ENCODE measurements around the gene PURA. TPM values are rescaled to one million over a fixed set of nuclear protein-coding genes. Genes with fewer than 3 reads are reported as not detected.

Gene PURA
- total and polyA plus RNA-seq, 4 donors, result 2.8 to 14.7 (median 5.6) TPM

DNA sequence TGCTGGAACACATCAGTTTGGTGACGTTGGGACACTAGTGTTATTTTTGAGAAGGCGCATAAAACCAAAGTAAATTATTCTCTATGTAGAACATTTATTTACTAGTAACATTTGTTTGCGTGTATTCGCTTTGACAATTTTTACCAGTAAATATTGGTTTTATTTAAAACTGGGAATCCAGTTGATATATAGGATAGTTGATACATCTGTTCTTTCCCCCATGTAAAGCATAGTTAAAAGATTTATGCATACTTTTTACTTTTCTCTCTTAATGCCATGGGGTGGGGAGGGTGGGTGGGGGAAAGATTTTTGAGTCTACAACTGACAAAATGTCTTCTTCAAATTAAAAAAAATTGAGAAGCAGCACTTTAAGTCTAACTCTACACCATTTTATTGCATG lies 11.7 kb downstream of the PURA start, which contains the start of gene IGIP:
Gene IGIP (plus strand): TSS at position 301 of the 400 bp plus-strand sequence. CDS start 2,540 bp downstream, outside the sequence.
- Histone ChIP-seq H3K27ac (ENCODE audit: low read depth in 1 of 2, low read length in 2 of 2) (no peak within 1 kb of the TSS), H3K9ac (ENCODE audit: low read depth in 1 of 2, low read length in 2 of 2) (no peak within 1 kb of the TSS), H3K27me3 (ENCODE audit: control insufficient read depth in 4 of 4, insufficient read depth in 4 of 4, low read length in 3 of 4) (no peaks in the 10 kb centered on the region), H3K4me1 (ENCODE audit: control insufficient read depth in 4 of 4, insufficient read depth in 4 of 4, low read length in 3 of 4) (peaks cover 4 to 21% (median 7%) of the 10 kb centered on the region in 4 donors), H3K9me3 (ENCODE audit: control insufficient read depth in 4 of 4, low read length in 3 of 4) (no peaks in the 10 kb centered on the region), H3K4me3 (ENCODE audit: low read depth in 1 of 3, low read length in 3 of 3) (no peak within 1 kb of the TSS), H3K36me3 (ENCODE audit: control insufficient read depth in 4 of 4, insufficient read depth in 3 of 4, low read depth in 1 of 4, low read length in 3 of 4) (no peaks in the 10 kb centered on the region)
- no peak for DNase-seq (ENCODE audit: low spot score)
- TF ChIP-seq, protein P1, sequence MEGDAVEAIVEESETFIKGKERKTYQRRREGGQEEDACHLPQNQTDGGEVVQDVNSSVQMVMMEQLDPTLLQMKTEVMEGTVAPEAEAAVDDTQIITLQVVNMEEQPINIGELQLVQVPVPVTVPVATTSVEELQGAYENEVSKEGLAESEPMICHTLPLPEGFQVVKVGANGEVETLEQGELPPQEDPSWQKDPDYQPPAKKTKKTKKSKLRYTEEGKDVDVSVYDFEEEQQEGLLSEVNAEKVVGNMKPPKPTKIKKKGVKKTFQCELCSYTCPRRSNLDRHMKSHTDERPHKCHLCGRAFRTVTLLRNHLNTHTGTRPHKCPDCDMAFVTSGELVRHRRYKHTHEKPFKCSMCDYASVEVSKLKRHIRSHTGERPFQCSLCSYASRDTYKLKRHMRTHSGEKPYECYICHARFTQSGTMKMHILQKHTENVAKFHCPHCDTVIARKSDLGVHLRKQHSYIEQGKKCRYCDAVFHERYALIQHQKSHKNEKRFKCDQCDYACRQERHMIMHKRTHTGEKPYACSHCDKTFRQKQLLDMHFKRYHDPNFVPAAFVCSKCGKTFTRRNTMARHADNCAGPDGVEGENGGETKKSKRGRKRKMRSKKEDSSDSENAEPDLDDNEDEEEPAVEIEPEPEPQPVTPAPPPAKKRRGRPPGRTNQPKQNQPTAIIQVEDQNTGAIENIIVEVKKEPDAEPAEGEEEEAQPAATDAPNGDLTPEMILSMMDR (IDR thresholded peaks at IDR 0.05; ENCODE audit: low read depth, low read length, missing input control), result no peak
- TF ChIP-seq, protein P2, sequence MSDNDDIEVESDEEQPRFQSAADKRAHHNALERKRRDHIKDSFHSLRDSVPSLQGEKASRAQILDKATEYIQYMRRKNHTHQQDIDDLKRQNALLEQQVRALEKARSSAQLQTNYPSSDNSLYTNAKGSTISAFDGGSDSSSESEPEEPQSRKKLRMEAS (IDR thresholded peaks at IDR 0.05), result no peak
- TF ChIP-seq SP1 (IDR thresholded peaks at IDR 0.05) (no peak), HNF4A (conservative IDR thresholded peaks at IDR 0.05) (no peak), NR2F2 (IDR thresholded peaks at IDR 0.05) (no peak), ATF3 (IDR thresholded peaks at IDR 0.05) (no peak), FOXA1 (IDR thresholded peaks at IDR 0.05) (no peak), GABPA (IDR thresholded peaks at IDR 0.05 in 1 of 2, conservative IDR thresholded peaks at IDR 0.05 in 1 of 2) (no peak), YY1 (IDR thresholded peaks at IDR 0.05) (no peak), JUND (IDR thresholded peaks at IDR 0.05) (no peak), FOXA2 (IDR thresholded peaks at IDR 0.05) (no peak), REST (IDR thresholded peaks at IDR 0.05) (no peak)
- WGBS, result 96% methylated on average over 4 of the region's 4 CpGs

DNA sequence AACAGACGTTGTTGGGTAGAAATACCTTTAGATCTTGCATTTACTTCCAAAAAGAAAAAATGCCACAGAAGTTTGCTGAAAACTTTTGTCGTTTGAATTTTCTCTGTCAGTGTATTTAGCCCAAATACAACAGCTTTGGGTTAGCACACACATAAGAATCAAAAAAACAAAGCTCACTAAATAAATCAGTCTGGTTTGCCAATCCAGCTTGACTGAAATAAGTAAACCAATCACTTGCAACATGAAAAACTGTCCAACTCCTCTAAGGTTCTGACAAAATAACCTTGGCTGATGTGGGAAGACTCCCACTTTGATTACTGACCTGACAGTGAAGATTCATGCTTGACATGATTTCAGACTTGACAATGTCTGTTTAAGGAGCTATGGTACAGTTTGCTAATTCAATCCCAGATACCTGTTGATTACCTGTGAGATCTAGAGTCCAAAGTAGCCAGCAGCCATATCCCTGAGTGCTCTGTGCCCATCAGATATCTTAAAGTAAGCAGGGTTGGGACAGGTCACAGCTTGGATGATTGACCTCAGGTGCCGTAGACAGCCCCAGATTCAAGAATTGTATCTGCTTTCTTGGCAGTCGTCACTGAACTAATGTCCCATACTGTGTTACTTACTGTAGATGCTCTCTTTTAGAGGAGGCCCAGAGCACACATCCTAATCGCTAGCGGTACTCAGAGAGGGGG lies 12.6 kb downstream of the PURA start:
- Histone ChIP-seq H3K4me3 (ENCODE audit: low read depth in 1 of 3, low read length in 3 of 3) (no peak overlapping the region), H3K9ac (ENCODE audit: low read depth in 1 of 2, low read length in 2 of 2) (no peak overlapping the region), H3K27me3 (ENCODE audit: control insufficient read depth in 4 of 4, insufficient read depth in 4 of 4, low read length in 3 of 4) (no peaks in the 10 kb centered on the region), H3K27ac (ENCODE audit: low read depth in 1 of 2, low read length in 2 of 2) (no peak overlapping the region), H3K9me3 (ENCODE audit: control insufficient read depth in 4 of 4, low read length in 3 of 4) (no peaks in the 10 kb centered on the region), H3K4me1 (ENCODE audit: control insufficient read depth in 4 of 4, insufficient read depth in 4 of 4, low read length in 3 of 4) (peaks cover 4 to 23% (median 7%) of the 10 kb centered on the region in 4 donors), H3K36me3 (ENCODE audit: control insufficient read depth in 4 of 4, insufficient read depth in 3 of 4, low read depth in 1 of 4, low read length in 3 of 4) (no peaks in the 10 kb centered on the region)
- 70% methylated on average over 6 of the region's 6 CpGs for WGBS
- no peak for DNase-seq (ENCODE audit: low spot score)
- TF ChIP-seq EGR1 (IDR thresholded peaks at IDR 0.05; ENCODE audit: low read depth in 2 of 2) (no peak), YY1 (IDR thresholded peaks at IDR 0.05) (no peak), HNF4G (IDR thresholded peaks at IDR 0.05) (no peak), REST (IDR thresholded peaks at IDR 0.05) (no peak), NR2F2 (IDR thresholded peaks at IDR 0.05) (no peak), RAD21 (IDR thresholded peaks at IDR 0.05) (no peak), FOXA1 (IDR thresholded peaks at IDR 0.05) (no peak), JUND (IDR thresholded peaks at IDR 0.05) (no peak), HNF4A (conservative IDR thresholded peaks at IDR 0.05) (no peak)
- TF ChIP-seq, protein P2 (IDR thresholded peaks at IDR 0.05), result no peak
- TF ChIP-seq, protein P3, sequence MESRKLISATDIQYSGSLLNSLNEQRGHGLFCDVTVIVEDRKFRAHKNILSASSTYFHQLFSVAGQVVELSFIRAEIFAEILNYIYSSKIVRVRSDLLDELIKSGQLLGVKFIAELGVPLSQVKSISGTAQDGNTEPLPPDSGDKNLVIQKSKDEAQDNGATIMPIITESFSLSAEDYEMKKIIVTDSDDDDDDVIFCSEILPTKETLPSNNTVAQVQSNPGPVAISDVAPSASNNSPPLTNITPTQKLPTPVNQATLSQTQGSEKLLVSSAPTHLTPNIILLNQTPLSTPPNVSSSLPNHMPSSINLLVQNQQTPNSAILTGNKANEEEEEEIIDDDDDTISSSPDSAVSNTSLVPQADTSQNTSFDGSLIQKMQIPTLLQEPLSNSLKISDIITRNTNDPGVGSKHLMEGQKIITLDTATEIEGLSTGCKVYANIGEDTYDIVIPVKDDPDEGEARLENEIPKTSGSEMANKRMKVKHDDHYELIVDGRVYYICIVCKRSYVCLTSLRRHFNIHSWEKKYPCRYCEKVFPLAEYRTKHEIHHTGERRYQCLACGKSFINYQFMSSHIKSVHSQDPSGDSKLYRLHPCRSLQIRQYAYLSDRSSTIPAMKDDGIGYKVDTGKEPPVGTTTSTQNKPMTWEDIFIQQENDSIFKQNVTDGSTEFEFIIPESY (IDR thresholded peaks at IDR 0.05), result no peak
- TF ChIP-seq, protein P1 (IDR thresholded peaks at IDR 0.05; ENCODE audit: low read depth, low read length, missing input control), result no peak

Data from liver (tissue), 9 donors.